Tibial artery (tissue), 4 donors: ENCODE data around the gene TIMMDC1.
"Not testable (repeated sequence)": the region's sequence is repeated elsewhere in the genome, so short reads cannot be mapped to it uniquely, and the experiment has no call there.

Source experiments
- DNase-seq, 2 donors: peaks; one replicate each; pipeline ENCODE4 v3.0.0-alpha.2; 2019
- H3K27ac ChIP-seq, 2 donors: fragments of 200-600 bp; sonication (generic) in 1 of 2; 1 replicate in 1 of 2; 2 replicates in 1 of 2; pipeline ENCODE4 v1.5.1; 2018 to 2019; ENCODE audit warnings: mild to moderate bottlenecking in 1 of 2
- H3K27me3 ChIP-seq, 2 donors: fragments of 200-600 bp; sonication (generic) in 1 of 2; one replicate each; pipeline versions ENCODE4 v1.5.1 to v1.6.0; 2016 to 2019
- H3K36me3 ChIP-seq, 3 donors: fragments of 200-600 bp; sonication (generic) in 2 of 3; one replicate each; pipeline ENCODE4 v1.5.1; 2016 to 2019; ENCODE audit warnings: mild to moderate bottlenecking in 2 of 3
- H3K4me1 ChIP-seq, 4 donors: fragments of 200-600 bp; sonication (generic) in 2 of 4; 1 replicate in 3 of 4; 2 replicates in 1 of 4; pipeline ENCODE4 v1.5.1; 2016 to 2019
- H3K4me3 ChIP-seq, 2 donors: fragments of 200-600 bp; sonication (generic) in 1 of 2; 1 replicate in 1 of 2; 2 replicates in 1 of 2; pipeline ENCODE4 v1.5.1; 2018 to 2019; ENCODE audit warnings: mild to moderate bottlenecking in 2 of 2
- H3K9me3 ChIP-seq, 3 donors: fragments of 200-600 bp; sonication (generic) in 1 of 3; one replicate each; pipeline ENCODE4 v1.5.1; 2016 to 2019
- intact Hi-C: fragments of 100-400 bp; cut with DNase I; formaldehyde crosslinking; loops from one replicate; pipeline ENCODE4 v1.15.0; 2023; ENCODE audit warnings: low total_unique reads
- TF ChIP-seq, protein P1 (sequence below), 2 experiments: fragments of 200-600 bp in 1 of 2; fragments of 450-650 bp in 1 of 2; IDR thresholded peaks; one replicate each; pipeline ENCODE4 v1.5.1; 2017 to 2019; ENCODE audit warnings: antibody characterized with exemption in 2 of 2, mild to moderate bottlenecking in 1 of 2, moderate library complexity in 1 of 2

The TIMMDC1 gene

GRCh38 chr3:119559441-119559963, 61.2 kb downstream of the TIMMDC1 start, which contains the start of gene CD80:
TSS of gene CD80 (minus strand) at chr3:119559614. CDS start at chr3:119557728, 1,886 bp downstream.
- no peak within 1 kb of the TSS for H3K27ac ChIP-seq
- intact Hi-C loops, result no loop called here

GRCh38 chr3:119560160-119560559, 61.8 kb downstream of the TIMMDC1 start:
- intact Hi-C loops, result no loop called here
- Histone ChIP-seq H3K9me3 (no peaks in the 10 kb centered on the region), H3K4me3 (no peak overlapping the region), H3K36me3 (no peaks in the 10 kb centered on the region), H3K27ac (no peak overlapping the region), H3K27me3 (no peaks in the 10 kb centered on the region), H3K4me1 (no peaks in the 10 kb centered on the region)
- TF ChIP-seq, protein P1, sequence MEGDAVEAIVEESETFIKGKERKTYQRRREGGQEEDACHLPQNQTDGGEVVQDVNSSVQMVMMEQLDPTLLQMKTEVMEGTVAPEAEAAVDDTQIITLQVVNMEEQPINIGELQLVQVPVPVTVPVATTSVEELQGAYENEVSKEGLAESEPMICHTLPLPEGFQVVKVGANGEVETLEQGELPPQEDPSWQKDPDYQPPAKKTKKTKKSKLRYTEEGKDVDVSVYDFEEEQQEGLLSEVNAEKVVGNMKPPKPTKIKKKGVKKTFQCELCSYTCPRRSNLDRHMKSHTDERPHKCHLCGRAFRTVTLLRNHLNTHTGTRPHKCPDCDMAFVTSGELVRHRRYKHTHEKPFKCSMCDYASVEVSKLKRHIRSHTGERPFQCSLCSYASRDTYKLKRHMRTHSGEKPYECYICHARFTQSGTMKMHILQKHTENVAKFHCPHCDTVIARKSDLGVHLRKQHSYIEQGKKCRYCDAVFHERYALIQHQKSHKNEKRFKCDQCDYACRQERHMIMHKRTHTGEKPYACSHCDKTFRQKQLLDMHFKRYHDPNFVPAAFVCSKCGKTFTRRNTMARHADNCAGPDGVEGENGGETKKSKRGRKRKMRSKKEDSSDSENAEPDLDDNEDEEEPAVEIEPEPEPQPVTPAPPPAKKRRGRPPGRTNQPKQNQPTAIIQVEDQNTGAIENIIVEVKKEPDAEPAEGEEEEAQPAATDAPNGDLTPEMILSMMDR (IDR thresholded peaks at IDR 0.05), result no peak
- DNase-seq, result no peak

More at GRCh38 chr3:119559441-119559963, 61.2 kb downstream of the TIMMDC1 start, which contains the start of gene CD80:
- peak in 1 of 2 donors; percentile 41 for DNase-seq
- Histone ChIP-seq H3K4me3 (no peak within 1 kb of the TSS), H3K4me1 (no peaks in the 10 kb centered on the region), H3K36me3 (no peaks in the 10 kb centered on the region), H3K27me3 (no peaks in the 10 kb centered on the region), H3K9me3 (no peaks in the 10 kb centered on the region)
- TF ChIP-seq, protein P1 (IDR thresholded peaks at IDR 0.05), result no peak

- Histone ChIP-seq H3K9me3 (no peaks in the 10 kb centered on the region), H3K36me3 (no peaks in the 10 kb centered on the region), H3K27ac (no peak overlapping the region), H3K27me3 (no peaks in the 10 kb centered on the region), H3K4me3 (no peak overlapping the region), H3K4me1 (no peaks in the 10 kb centered on the region)
- DNase-seq, result no peak
- TF ChIP-seq, protein P1 (IDR thresholded peaks at IDR 0.05), result no peak
- intact Hi-C loops, result no loop called here
These were observed 64.1 kb downstream of the TIMMDC1 start for GRCh38 chr3:119562307-119562961.

- H3K4me3 ChIP-seq, H3K27ac ChIP-seq, H3K4me1 ChIP-seq, H3K27me3 ChIP-seq, intact Hi-C loops, H3K9me3 ChIP-seq, DNase-seq, H3K36me3 ChIP-seq: not testable (repeated sequence)
These were observed 65.0 kb downstream of the TIMMDC1 start for GRCh38 chr3:119563334-119563733.

- intact Hi-C loops, result no loop called here
These were observed 70.8 kb downstream of the TIMMDC1 start for GRCh38 chr3:119569156-119569555.

GRCh38 chr3:119570229-119570628, 71.9 kb downstream of the TIMMDC1 start:
- Histone ChIP-seq H3K9me3 (no peaks in the 10 kb centered on the region), H3K36me3 (no peaks in the 10 kb centered on the region), H3K4me3 (no peak overlapping the region), H3K27me3 (peaks cover 0 to 5% of the 10 kb centered on the region in 2 donors), H3K4me1 (peaks cover 0 to 2% (median 0%) of the 10 kb centered on the region in 4 donors), H3K27ac (no peak overlapping the region)
- TF ChIP-seq, protein P1 (IDR thresholded peaks at IDR 0.05), result no peak
- DNase-seq, result no peak
- intact Hi-C loops, result loop anchor here (10.0 kb wide), 1 partner anchor 65 kb away; no protein-coding TSS in a partner anchor

More at GRCh38 chr3:119569156-119569555, 70.8 kb downstream of the TIMMDC1 start:
- H3K4me1 ChIP-seq, result peaks cover 0 to 2% (median 0%) of the 10 kb centered on the region in 4 donors
- TF ChIP-seq, protein P1 (IDR thresholded peaks at IDR 0.05), result no peak
- H3K27me3 ChIP-seq, result peaks cover 0 to 5% of the 10 kb centered on the region in 2 donors
- no peak for DNase-seq
- H3K4me3 ChIP-seq, result no peak overlapping the region
- no peaks in the 10 kb centered on the region for H3K9me3 ChIP-seq
- H3K36me3 ChIP-seq, result no peaks in the 10 kb centered on the region
- H3K27ac ChIP-seq, result no peak overlapping the region
